IPS-NIHi11 (cell line): ENCODE data around the gene GCLC.

Source experiments
- DNase-seq: peaks from one replicate; pipeline ENCODE4 v3.0.0; 2012; ENCODE audit warnings: mixed read lengths, low spot score

Gene GCLC

GRCh38 chr6:53447865-53448264 is 97.0 kb downstream of the GCLC start:
- DNase-seq: no peak
